ENCODE data around the gene FMN2.

GRCh38 chr1:240247899-240248298 is 156.2 kb downstream of the FMN2 start:
- TF ChIP-seq, protein P1, sequence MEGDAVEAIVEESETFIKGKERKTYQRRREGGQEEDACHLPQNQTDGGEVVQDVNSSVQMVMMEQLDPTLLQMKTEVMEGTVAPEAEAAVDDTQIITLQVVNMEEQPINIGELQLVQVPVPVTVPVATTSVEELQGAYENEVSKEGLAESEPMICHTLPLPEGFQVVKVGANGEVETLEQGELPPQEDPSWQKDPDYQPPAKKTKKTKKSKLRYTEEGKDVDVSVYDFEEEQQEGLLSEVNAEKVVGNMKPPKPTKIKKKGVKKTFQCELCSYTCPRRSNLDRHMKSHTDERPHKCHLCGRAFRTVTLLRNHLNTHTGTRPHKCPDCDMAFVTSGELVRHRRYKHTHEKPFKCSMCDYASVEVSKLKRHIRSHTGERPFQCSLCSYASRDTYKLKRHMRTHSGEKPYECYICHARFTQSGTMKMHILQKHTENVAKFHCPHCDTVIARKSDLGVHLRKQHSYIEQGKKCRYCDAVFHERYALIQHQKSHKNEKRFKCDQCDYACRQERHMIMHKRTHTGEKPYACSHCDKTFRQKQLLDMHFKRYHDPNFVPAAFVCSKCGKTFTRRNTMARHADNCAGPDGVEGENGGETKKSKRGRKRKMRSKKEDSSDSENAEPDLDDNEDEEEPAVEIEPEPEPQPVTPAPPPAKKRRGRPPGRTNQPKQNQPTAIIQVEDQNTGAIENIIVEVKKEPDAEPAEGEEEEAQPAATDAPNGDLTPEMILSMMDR (IDR thresholded peaks at IDR 0.05), result no peak
- TF ChIP-seq POLR2A (IDR thresholded peaks at IDR 0.05) (no peak), POLR2AphosphoS5 (IDR thresholded peaks at IDR 0.05) (no peak)
